WTC11 (cell line): ENCODE measurements around the gene PDK2. TPM values are rescaled to one million over a fixed set of nuclear protein-coding genes. Genes with fewer than 3 reads are reported as not detected.
A peak's percentile ranks its signal among the peaks of the same experiment; 100 is the strongest.

ENCODE experiments used
- AR ChIP-seq: fragments of 250-450 bp; sonication (Bioruptor Pico); IDR thresholded peaks from 2 replicates; pipeline ENCODE4 v1.9.0; 2021; ENCODE audit warnings: mild to moderate bottlenecking
- ELF4 ChIP-seq: sonication (generic); formaldehyde crosslinking; IDR thresholded peaks from 2 replicates; pipeline ENCODE4 v1.8.1; 2022; ENCODE audit warnings: low read depth, mild to moderate bottlenecking, moderate library complexity, missing genetic modification reagents
- EMX1 ChIP-seq: fragments of 250-450 bp; sonication (Bioruptor Pico); IDR thresholded peaks from 2 replicates; pipeline ENCODE4 v1.8.0; 2021; ENCODE audit warnings: mild to moderate bottlenecking
- IRF1 ChIP-seq: sonication (generic); formaldehyde crosslinking; IDR thresholded peaks from 2 replicates; pipeline ENCODE4 v1.8.0; 2023; ENCODE audit warnings: missing genetic modification reagents
- NFATC4 ChIP-seq: fragments of 250-450 bp; sonication (Bioruptor Pico); IDR thresholded peaks from 2 replicates; pipeline ENCODE4 v1.9.0; 2021; ENCODE audit warnings: mild to moderate bottlenecking
- NR2C2 ChIP-seq: sonication (generic); formaldehyde crosslinking; IDR thresholded peaks from 2 replicates; pipeline ENCODE4 v1.8.0; 2022; ENCODE audit warnings: mild to moderate bottlenecking, missing genetic modification reagents
- SMAD3 ChIP-seq: sonication (generic); formaldehyde crosslinking; IDR thresholded peaks from 2 replicates; pipeline ENCODE4 v1.8.0; 2022; ENCODE audit warnings: missing genetic modification reagents, mild to moderate bottlenecking, borderline replicate concordance
- ZNF425 ChIP-seq: fragments of 250-450 bp; sonication (Bioruptor Pico); conservative IDR thresholded peaks from 2 replicates; pipeline ENCODE4 v1.9.0; 2021; ENCODE audit warnings: mild to moderate bottlenecking
- ZNF512 ChIP-seq: sonication (generic); formaldehyde crosslinking; IDR thresholded peaks from 2 replicates; pipeline ENCODE4 v1.8.1; 2022; ENCODE audit warnings: missing genetic modification reagents, borderline replicate concordance
- total RNA-seq: library from RNA; stranded (reverse); gene quantifications from 3 replicates; pipeline ENCODE4 v1.2.3, GENCODE V29; 2021
- TF ChIP-seq, protein P1 (sequence below): sonication (generic); formaldehyde crosslinking; conservative IDR thresholded peaks from 2 replicates; pipeline ENCODE4 v1.8.1; 2023; ENCODE audit warnings: mild to moderate bottlenecking, low read depth, missing genetic modification reagents, moderate library complexity
- TF ChIP-seq, protein P2 (sequence below): sonication (generic); formaldehyde crosslinking; IDR thresholded peaks from 2 replicates; pipeline ENCODE4 v1.8.1; 2022; ENCODE audit warnings: mild to moderate bottlenecking, missing genetic modification reagents, moderate library complexity, borderline replicate concordance

Gene PDK2
- total RNA-seq, 1 experiment from 2014 or later = 16.6 TPM

DNA sequence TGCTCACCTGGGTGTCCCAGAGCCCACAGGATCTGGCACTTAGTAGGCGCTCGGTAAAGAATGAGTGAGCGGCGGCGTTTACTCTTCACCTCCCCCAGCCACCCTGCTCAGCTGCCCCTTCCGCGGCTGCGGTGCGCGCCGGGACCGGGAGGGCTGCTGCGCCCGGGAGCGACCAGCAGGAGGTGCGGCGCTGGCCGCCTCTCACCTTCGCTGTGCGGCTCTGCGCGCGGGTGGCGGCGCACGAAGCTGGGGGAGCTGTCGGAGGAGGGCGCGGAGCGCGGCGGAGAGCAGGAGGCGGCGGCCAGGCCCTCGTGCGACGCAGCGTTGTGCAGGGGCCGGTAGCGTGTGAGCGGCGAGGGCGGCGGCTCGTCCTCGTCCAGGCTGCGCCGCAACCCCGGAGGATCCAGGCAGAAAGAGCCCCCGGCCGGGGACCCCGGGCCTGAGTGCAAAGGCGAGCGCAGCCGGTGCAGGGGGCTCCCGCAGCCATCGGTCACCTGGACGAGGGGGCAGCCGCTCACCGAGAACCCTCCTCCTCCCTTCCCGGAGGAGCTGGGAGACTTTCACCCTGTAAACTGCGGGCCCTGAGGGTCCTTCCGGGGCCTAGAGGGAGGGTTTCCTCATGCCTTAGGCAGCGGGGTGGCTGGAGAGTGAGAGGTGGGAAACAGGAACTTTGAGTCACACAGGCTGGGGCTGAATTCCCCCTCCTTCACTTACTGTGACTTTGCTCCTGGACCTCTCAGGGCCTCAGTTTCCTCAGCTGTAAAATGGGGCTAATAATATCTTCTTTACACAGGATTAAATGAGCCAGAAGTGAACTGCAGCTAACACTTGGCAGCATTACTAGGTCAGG is 22.3 kb downstream of the PDK2 start (continued):
- TF ChIP-seq ZNF425 (CRISPR knock-in tag) (no peak), ELF4 (CRISPR knock-in tag) (peak; percentile 85; the same call in 1 of the 2 replicates), NFATC4 (CRISPR knock-in tag) (no peak), SMAD3 (CRISPR knock-in tag) (no peak), NR2C2 (CRISPR knock-in tag) (no peak), IRF1 (CRISPR knock-in tag) (no peak), EMX1 (CRISPR knock-in tag) (no peak), ZNF512 (CRISPR knock-in tag) (no peak), AR (CRISPR knock-in tag) (no peak)
- TF ChIP-seq, protein P1, sequence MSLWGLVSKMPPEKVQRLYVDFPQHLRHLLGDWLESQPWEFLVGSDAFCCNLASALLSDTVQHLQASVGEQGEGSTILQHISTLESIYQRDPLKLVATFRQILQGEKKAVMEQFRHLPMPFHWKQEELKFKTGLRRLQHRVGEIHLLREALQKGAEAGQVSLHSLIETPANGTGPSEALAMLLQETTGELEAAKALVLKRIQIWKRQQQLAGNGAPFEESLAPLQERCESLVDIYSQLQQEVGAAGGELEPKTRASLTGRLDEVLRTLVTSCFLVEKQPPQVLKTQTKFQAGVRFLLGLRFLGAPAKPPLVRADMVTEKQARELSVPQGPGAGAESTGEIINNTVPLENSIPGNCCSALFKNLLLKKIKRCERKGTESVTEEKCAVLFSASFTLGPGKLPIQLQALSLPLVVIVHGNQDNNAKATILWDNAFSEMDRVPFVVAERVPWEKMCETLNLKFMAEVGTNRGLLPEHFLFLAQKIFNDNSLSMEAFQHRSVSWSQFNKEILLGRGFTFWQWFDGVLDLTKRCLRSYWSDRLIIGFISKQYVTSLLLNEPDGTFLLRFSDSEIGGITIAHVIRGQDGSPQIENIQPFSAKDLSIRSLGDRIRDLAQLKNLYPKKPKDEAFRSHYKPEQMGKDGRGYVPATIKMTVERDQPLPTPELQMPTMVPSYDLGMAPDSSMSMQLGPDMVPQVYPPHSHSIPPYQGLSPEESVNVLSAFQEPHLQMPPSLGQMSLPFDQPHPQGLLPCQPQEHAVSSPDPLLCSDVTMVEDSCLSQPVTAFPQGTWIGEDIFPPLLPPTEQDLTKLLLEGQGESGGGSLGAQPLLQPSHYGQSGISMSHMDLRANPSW (CRISPR knock-in tag) = no peak
- TF ChIP-seq, protein P2, sequence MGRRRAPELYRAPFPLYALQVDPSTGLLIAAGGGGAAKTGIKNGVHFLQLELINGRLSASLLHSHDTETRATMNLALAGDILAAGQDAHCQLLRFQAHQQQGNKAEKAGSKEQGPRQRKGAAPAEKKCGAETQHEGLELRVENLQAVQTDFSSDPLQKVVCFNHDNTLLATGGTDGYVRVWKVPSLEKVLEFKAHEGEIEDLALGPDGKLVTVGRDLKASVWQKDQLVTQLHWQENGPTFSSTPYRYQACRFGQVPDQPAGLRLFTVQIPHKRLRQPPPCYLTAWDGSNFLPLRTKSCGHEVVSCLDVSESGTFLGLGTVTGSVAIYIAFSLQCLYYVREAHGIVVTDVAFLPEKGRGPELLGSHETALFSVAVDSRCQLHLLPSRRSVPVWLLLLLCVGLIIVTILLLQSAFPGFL (CRISPR knock-in tag) = no peak
